Tongue (tissue), 2 donors: ENCODE measurements around the gene GALNT9. TPM values are rescaled to one million over a fixed set of nuclear protein-coding genes. Genes with fewer than 3 reads are reported as not detected.

Experiments used
- DNase-seq: peaks from one replicate; pipeline ENCODE4 v3.0.0-alpha.2; 2015
- total RNA-seq: library from RNA; depleted of rRNA; stranded (reverse); fragments of >200 nt; gene quantifications from one replicate; pipeline ENCODE4 v1.2.3, GENCODE V29; 2014

Gene GALNT9
- total RNA-seq, 1 donor from 2014 or later = 0.92 TPM

GRCh38 chr12:132213359-132214160, 115.8 kb downstream of the GALNT9 start:
- no peak for DNase-seq

DNA sequence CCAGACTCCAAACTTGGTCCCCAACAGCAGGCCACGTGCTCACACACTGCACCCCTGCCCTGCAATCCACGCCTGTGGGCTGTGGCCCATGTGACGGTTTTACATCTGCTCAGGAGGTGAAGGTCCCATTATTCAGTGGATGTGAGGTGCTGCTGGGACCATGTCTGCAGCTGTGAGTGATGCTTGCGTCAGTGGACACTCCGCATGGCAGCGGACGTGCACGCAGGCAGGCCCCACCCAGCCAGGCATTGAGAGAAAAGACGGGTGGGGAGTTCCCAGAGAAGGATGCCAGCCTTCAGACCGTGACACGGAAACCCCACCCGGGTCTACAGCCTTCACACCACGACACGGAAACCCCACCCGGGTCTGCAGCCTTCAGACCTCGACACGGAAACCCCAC, 117.6 kb downstream of the GALNT9 start:
- DNase-seq = no peak

GRCh38 chr12:132211326-132211725, 118.1 kb downstream of the GALNT9 start:
- no peak for DNase-seq

GRCh38 chr12:132210223-132211055, 119.0 kb downstream of the GALNT9 start:
- no peak for DNase-seq

DNA sequence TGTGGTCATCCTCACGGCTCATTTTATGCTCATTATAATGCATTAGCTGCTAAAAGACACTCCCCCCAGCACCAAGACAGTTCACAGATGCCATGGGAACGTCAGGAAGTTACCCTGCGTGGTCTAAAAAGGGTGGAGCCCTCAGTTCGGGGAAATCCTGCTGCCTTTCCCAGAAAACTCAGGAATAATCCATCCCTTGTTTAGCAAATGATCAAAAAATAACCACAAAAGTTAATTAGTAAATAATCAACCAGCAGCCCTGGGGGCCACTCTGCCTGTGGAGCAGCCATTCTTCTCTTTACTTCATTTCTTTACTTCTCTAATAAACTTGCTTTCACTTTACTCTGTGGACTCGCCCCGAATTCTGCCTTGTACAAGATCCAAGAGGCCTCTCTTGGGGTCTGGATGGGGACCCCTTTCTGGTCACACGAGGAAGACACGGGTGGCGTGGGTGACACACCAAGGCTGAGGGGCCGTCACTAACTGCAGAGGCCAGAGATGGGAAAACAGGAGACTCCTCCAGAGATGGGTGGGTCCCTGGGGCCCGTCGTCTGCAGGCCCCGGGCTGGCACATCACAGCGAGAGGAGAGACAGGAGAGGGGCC, 119.7 kb downstream of the GALNT9 start:
- no peak for DNase-seq

DNA sequence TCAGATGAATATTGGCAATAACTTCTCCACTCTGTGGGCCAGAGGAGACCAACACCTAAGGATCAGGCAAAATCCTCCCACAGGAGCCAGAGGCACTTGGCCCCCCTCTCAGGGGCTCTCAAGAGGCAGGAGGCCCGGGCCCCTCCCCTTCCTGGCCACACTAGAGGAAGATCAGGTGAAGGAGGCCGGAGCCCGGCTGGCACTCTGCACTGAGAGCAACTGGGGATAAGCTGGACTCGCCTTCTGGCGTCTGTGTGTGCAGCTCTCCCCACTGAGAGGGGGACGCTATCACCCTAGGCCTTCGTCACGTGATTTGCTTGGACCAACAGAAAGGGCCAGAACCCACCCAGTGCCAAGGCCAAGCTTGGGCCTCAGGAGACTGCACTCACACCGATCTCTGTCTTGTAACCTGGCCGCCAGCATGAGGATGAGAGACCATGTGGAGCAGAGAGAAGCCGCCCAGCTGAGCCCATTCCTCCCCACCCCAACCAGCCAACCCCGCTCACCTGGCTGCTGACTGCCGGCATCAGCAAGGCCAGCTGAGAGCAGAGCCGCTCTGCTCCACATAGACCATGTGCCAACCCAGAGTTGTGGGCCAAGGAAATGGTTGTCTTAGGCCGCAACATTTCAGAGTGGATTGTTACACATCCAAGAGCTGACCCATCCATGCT, 121.1 kb downstream of the GALNT9 start:
- DNase-seq = no peak

GRCh38 chr12:132207083-132207775, 122.2 kb downstream of the GALNT9 start:
- no peak for DNase-seq

- no peak for DNase-seq
Measured at GRCh38 chr12:132206046-132206434, 123.3 kb downstream of the GALNT9 start.

- peak; percentile 40 for DNase-seq
Measured at GRCh38 chr12:132205271-132206045, 123.9 kb downstream of the GALNT9 start.

- DNase-seq = no peak
Measured at GRCh38 chr12:132204793-132205270, 124.6 kb downstream of the GALNT9 start.

DNA sequence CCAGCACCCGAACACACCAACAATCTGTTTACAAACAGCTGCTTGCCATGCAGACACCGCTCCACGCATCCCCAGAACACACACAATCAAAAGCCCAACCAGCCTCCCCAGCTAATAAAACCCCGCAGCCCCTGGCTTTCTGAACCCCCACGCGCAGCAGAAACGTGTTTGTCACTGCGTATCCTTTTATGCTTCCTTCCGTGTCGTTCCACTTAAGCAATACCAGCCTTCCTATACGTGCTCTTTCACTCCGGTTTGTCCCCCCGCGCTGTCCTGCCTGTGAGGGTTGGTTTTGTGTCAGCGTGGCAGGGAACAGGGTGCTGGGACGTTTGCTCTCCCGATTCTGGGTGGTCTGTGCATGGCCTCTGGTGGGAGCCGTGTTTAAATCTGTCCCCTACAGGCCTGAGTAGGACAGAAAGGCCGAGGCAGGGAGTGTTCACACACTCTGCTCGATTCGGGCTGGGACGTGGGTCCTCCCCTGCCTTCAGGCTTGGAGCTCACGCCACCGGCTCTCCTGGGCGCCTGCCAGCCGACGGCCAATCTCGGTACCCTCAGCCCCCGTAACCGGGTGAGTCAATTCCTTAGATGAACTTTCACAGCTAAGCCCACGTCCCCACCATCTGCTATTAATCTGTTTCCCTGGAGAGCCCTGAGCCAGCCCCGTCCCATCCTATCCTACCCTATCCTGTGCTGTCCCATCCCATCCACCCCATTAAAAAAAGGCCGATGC, 125.2 kb downstream of the GALNT9 start:
- DNase-seq = no peak

DNA sequence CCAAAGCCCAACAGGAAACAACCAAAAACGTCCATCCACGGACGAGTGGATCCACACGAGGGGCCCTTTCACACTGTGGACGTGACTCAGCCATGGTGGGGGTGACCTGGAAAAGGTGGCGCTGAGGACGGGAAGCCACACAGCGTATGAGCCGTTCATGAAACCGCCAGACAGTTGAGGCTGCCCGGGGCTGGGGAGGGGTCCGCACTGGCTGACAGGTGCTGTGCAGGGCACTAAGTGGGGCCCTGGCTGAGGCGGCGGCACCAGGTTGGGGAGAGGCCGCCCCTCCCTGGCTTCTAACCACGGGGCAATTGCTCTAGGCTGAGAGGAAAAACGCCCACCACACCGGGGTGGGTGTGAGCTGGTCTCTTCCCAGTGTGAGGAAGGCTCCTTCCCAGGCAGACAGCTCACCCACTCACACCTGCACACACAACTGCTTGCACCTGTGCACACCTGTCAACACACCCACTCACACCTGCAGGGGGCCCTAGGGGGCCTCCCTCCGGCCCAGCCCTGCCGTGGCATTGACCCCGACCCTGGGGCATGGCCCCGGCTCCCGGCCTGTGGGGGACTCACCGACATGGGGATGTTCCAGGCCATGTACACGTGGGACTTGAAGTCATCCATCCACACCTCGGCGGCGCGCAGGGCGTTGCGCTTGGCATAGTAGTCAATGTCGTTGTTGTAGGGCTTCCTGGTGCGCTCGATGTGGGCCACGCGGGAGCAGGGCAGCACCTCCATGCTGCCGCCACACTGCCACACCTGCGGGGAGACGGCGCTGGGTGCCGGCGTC, 126.3 kb downstream of the GALNT9 start:
- DNase-seq = no peak

- no peak for DNase-seq
Measured at GRCh38 chr12:132201391-132202120, 127.8 kb downstream of the GALNT9 start.

DNA sequence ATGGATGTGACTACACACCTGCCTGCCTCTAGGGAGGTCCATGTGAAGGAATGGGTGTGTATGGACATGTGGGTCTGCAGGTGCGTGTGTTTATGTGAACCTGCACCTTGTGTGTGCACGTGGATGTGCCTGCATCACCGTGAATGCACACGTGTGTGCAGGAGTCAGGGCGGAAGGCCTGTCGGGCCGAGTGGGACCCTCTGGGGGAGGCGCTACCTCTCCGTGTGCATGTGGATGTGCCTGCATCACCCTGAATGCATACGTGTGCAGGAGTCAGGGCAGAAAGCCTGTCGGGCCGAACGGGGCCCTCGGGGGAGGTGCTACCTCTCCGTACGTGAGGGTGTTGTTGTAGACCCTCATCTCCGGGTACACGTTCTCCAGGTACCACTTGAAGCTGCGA, 128.6 kb downstream of the GALNT9 start:
- DNase-seq = no peak

DNA sequence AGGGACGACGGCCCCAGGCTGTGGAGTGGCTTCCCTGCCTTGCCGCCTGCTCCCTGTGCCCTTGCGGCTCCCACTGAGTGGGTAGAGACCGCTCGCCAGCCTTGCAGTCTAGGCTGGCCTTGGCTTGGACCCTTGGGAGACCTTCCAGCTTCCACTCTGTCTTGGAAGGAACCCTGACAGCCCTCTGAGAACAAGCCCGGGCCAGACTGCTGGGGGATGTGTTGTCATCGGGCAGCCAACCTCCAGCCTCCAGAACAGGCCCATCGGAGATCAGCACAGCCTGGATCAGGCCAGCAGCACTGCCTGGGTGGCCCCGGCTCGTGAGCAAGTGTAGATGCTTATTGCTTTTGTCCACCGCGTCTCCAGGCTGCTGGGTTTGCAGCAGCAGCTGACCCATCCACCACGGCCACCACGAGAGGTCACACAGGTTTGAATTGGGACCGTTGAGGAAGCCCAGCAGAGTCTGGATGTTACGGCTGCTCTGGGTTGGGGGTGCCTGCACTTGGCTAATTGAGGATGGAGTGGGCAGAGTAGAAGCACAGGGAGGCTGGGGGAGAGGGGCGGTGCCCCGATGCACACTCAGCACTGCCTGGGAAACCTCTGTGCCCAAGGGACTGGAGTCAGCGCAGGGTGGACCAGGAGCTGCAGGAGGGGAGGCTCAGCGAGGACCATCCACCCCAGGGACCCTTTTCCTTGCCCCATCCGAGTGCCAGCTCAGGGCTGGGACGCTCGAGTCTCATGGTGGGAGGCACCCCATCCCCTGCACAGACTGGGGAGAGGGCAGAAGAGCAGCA, 129.7 kb downstream of the GALNT9 start:
- DNase-seq = no peak

DNA sequence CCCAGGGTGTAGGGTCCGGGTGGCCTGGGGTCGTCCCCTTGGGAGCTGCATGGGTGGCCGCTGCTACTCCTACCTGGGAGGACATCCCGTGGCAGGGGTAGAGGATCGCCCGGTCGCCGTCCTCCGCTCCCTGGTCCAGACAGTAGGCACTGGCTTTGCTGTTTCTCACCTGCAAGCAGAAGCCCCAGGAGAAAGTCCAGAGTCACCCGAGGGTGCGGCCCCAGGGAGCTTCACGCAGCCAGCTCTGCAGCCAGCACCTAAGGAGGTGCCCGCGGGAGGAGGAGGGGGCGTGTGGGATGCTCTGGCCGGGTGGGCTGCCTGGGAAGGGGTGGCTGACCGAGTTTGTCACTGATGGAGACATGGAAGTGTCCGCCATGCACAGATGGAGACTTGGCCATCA, 130.3 kb downstream of the GALNT9 start:
- DNase-seq = no peak

DNA sequence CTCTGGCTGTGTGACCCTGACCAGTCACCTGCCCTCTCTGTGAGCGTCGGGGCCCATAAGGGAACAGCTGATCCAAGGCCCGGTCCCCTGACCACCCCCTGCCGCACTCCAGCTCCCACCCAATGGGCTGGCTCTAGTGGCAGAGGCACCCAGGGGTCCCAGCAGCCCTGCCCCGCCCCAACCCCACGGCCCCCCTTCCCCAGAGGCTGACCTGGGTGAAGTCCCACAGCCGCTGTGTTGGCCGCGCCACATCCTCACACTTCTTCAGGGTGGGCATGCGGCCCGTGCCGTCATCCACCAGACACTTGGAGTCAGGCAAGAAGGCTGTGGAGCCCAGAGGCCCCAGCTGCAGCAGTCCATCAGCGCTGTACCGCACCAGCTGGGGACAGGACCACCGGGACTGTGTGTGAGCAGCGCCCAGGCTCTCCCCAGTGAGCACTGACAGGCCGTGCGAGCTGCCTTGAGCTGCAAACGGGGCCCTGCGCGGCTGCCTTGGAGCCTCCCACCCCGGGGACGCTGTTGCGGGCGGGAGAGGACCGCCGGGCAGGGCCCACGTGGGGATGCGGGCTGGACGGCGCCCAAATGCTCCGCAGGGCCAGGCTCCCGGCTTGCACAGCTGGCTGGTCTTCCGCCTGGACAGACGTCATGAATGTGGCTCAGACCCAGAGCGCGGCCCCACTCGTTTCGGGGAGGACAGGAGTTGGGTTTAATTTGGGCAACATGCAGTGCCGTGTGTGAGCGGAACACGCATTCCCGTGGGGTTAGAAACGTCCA, 131.6 kb downstream of the GALNT9 start:
- peak; percentile 86 for DNase-seq
